Esophagus muscularis mucosa (tissue), 4 donors: ENCODE data around the gene ABCA1.

ENCODE experiments used
- EP300 ChIP-seq: sonication (generic); formaldehyde crosslinking; IDR thresholded peaks from one replicate; pipeline ENCODE4 v1.6.1; 2017; ENCODE audit warnings: antibody characterized with exemption
- POLR2A ChIP-seq: fragments of 450-650 bp; IDR thresholded peaks from one replicate; pipeline ENCODE4 v1.6.1; 2017; ENCODE audit warnings: antibody characterized with exemption, moderate library complexity, mild to moderate bottlenecking, low read depth
- POLR2AphosphoS5 ChIP-seq, 2 donors: sonication (generic); formaldehyde crosslinking; IDR thresholded peaks; one replicate each; pipeline ENCODE4 v1.6.1; 2017; ENCODE audit warnings: antibody characterized with exemption in 2 of 2
- TF ChIP-seq, protein P1 (sequence below), 3 experiments: fragments of 200-600 bp in 2 of 3; fragments of 450-650 bp in 1 of 3; sonication (generic) in 2 of 3; IDR thresholded peaks; one replicate each; pipeline ENCODE4 v1.5.1; 2017 to 2019; ENCODE audit warnings: antibody characterized with exemption in 3 of 3, mild to moderate bottlenecking in 2 of 3, moderate library complexity in 1 of 3

DNA sequence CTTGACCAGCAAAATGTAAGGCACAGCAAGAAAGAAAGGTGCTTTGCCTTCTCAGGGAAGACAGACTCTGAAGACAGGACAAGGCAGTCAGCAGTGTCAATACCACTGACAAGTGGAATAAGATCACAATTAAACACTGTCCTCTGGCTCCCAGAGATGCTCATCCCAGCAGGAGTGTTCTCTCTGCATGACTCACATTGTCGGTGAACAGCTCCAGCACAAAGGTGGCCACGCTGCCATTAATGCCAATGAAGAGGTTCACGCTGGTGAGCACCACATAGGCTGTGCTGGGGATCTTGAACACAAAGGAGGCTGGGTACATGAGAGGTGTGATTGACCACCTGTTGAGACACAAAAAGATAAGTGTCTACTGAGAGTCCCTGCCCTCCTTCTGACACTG, 132.1 kb downstream of the ABCA1 start:
- TF ChIP-seq EP300: no peak
- TF ChIP-seq, protein P1, sequence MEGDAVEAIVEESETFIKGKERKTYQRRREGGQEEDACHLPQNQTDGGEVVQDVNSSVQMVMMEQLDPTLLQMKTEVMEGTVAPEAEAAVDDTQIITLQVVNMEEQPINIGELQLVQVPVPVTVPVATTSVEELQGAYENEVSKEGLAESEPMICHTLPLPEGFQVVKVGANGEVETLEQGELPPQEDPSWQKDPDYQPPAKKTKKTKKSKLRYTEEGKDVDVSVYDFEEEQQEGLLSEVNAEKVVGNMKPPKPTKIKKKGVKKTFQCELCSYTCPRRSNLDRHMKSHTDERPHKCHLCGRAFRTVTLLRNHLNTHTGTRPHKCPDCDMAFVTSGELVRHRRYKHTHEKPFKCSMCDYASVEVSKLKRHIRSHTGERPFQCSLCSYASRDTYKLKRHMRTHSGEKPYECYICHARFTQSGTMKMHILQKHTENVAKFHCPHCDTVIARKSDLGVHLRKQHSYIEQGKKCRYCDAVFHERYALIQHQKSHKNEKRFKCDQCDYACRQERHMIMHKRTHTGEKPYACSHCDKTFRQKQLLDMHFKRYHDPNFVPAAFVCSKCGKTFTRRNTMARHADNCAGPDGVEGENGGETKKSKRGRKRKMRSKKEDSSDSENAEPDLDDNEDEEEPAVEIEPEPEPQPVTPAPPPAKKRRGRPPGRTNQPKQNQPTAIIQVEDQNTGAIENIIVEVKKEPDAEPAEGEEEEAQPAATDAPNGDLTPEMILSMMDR (IDR thresholded peaks at IDR 0.05): no peak
- no peak for TF ChIP-seq POLR2AphosphoS5 (IDR thresholded peaks at IDR 0.05)
- TF ChIP-seq POLR2A: no peak
